Natural killer cell (primary cell): ENCODE data around the gene MZF1. TPM values are rescaled to one million over a fixed set of nuclear protein-coding genes. Genes with fewer than 3 reads are reported as not detected.
"Not testable (repeated sequence)": the region's sequence is repeated elsewhere in the genome, so short reads cannot be mapped to it uniquely, and the experiment has no call there.

Experiments used
- ATAC-seq, 3 donors: fragments of 150-1000 bp in 2 of 3; fragments of 200-7000 bp in 1 of 3; cut with Tn5 transposase; 1 replicate in 1 of 3; 2 replicates in 2 of 3; pipeline ENCODE4 v1.10.0; 2021; ENCODE audit warnings: mild to moderate bottlenecking in 2 of 3, moderate library complexity in 2 of 3
- DNase-seq, 2 donors: peaks; one replicate each; pipeline versions ENCODE4 v3.0.0 to v3.0.0-alpha.2; 2013 to 2021; ENCODE audit warnings: mixed read lengths in 1 of 2
- H3K27ac ChIP-seq: one replicate; pipeline ENCODE4 v1.5.1; 2013; ENCODE audit warnings: mild to moderate bottlenecking, low read length
- H3K27me3 ChIP-seq: one replicate; pipeline ENCODE4 v1.6.1; 2013; ENCODE audit warnings: low read length; ENCODE audit not compliant: control insufficient read depth, insufficient read depth
- H3K36me3 ChIP-seq: one replicate; pipeline ENCODE4 v1.6.1; 2013; ENCODE audit warnings: low read length; ENCODE audit not compliant: control insufficient read depth, insufficient read depth
- H3K4me1 ChIP-seq: one replicate; pipeline ENCODE4 v1.6.1; 2013; ENCODE audit warnings: low read length; ENCODE audit not compliant: control insufficient read depth, insufficient read depth
- H3K4me3 ChIP-seq: one replicate; pipeline ENCODE4 v1.5.1; 2013; ENCODE audit warnings: low read length
- H3K9me3 ChIP-seq: one replicate; pipeline ENCODE4 v1.6.1; 2013; ENCODE audit warnings: low read length; ENCODE audit not compliant: control insufficient read depth, insufficient read depth
- H3K27ac Mint-ChIP-seq, 2 donors: one replicate each; pipeline ENCODE4 v1.8.0; 2022; ENCODE audit warnings: mild to moderate bottlenecking in 2 of 2, mixed read lengths in 2 of 2, moderate library complexity in 1 of 2
- H3K27me3 Mint-ChIP-seq, 2 donors: one replicate each; pipeline ENCODE4 v1.8.0; 2022; ENCODE audit warnings: low read depth in 2 of 2, mixed read lengths in 2 of 2
- H3K36me3 Mint-ChIP-seq: one replicate; pipeline ENCODE4 v1.8.0; 2022; ENCODE audit warnings: mixed read lengths
- H3K4me1 Mint-ChIP-seq, 2 donors: one replicate each; pipeline ENCODE4 v1.8.0; 2022; ENCODE audit warnings: mixed read lengths in 2 of 2
- H3K4me3 Mint-ChIP-seq: one replicate; pipeline ENCODE4 v1.8.0; 2022; ENCODE audit warnings: mild to moderate bottlenecking, moderate library complexity, mixed read lengths
- H3K9me3 Mint-ChIP-seq, 2 donors: one replicate each; pipeline ENCODE4 v1.8.0; 2022; ENCODE audit warnings: mixed read lengths in 2 of 2
- CTCF ChIP-seq: fragments of 200-600 bp; IDR thresholded peaks from one replicate; pipeline ENCODE4 v1.8.0; 2022; ENCODE audit warnings: antibody characterized with exemption
- WGBS: methylation state at CpG from one replicate; pipeline ENCODE4 v1.1.7; 2013; ENCODE audit warnings: missing lambda C conversion rate; ENCODE audit not compliant: insufficient coverage; 5-methylcytosine and 5-hydroxymethylcytosine counted together
- intact Hi-C: fragments of 100-400 bp; cut with micrococcal nuclease; formaldehyde crosslinking; loops from one replicate; pipeline ENCODE4 v1.14.2; 2022
- total RNA-seq, 4 donors: library from RNA; stranded (reverse); fragments of 120-200 nt in 1 of 4; gene quantifications; one replicate each; pipeline versions ENCODE4 v1.2.3 to v1.2.4, GENCODE V29; 2013 to 2022

The MZF1 gene
- 10 to 100 TPM; 24.9 to 40.1 (median 37.3) TPM for total RNA-seq
- 21.7 TPM for total RNA-seq (2013)

- peaks cover 33 to 45% of the 10 kb centered on the region in 2 donors for H3K4me1 Mint-ChIP-seq
- H3K4me3 Mint-ChIP-seq: peak within 1 kb of the TSS; percentile 98
- H3K4me3 ChIP-seq: peak within 1 kb of the TSS; percentile 68
- TF ChIP-seq CTCF: no peak
- no peaks in the 10 kb centered on the region for H3K27me3 Mint-ChIP-seq
- DNase-seq (peak; percentile 100), ATAC-seq (peak; percentile 61 to 83 (median 71))
- WGBS: under 1% methylated on average over 75 of the region's 75 CpGs
- H3K9me3 ChIP-seq: no peaks in the 10 kb centered on the region
- H3K36me3 ChIP-seq: peaks cover 4% of the 10 kb centered on the region
- H3K27ac ChIP-seq: peak within 1 kb of the TSS; percentile 98
- peaks cover 38% of the 10 kb centered on the region for H3K4me1 ChIP-seq
- peak within 1 kb of the TSS; percentile 99 for H3K27ac Mint-ChIP-seq
- intact Hi-C loops: loop anchor here (1.0 kb wide), 3 partner anchors 14 to 98 kb away; partner anchors contain the start of gene TRIM28
- H3K27me3 ChIP-seq: no peaks in the 10 kb centered on the region
- H3K36me3 Mint-ChIP-seq: no peaks in the 10 kb centered on the region
- H3K9me3 Mint-ChIP-seq: peaks cover 0 to 6% of the 10 kb centered on the region in 2 donors
Measured at GRCh38 chr19:58572818-58573657, at the start of gene MZF1. Gene MZF1, minus strand, starts transcription at chr19:58573335. Its CDS starts 1,946 bp downstream, at chr19:58571389.

GRCh38 chr19:58607213-58607612 is 34.1 kb upstream of the MZF1 start:
- H3K4me3 Mint-ChIP-seq, H3K9me3 ChIP-seq, H3K27ac Mint-ChIP-seq, H3K4me3 ChIP-seq, H3K27me3 Mint-ChIP-seq, ATAC-seq, H3K9me3 Mint-ChIP-seq, DNase-seq, H3K36me3 ChIP-seq, H3K36me3 Mint-ChIP-seq, H3K27ac ChIP-seq, intact Hi-C loops, H3K27me3 ChIP-seq, H3K4me1 Mint-ChIP-seq, H3K4me1 ChIP-seq: not testable (repeated sequence)
- 90% methylated on average over 19 of the region's 28 CpGs for WGBS

GRCh38 chr19:58606251-58606896 is 33.2 kb upstream of the MZF1 start:
- H3K36me3 Mint-ChIP-seq, H3K27ac ChIP-seq, ATAC-seq, H3K9me3 Mint-ChIP-seq, H3K4me1 Mint-ChIP-seq, H3K27me3 ChIP-seq, H3K4me3 ChIP-seq, H3K4me3 Mint-ChIP-seq, H3K27ac Mint-ChIP-seq, H3K4me1 ChIP-seq, H3K9me3 ChIP-seq, H3K27me3 Mint-ChIP-seq, H3K36me3 ChIP-seq, intact Hi-C loops: not testable (repeated sequence)
- WGBS: 76% methylated on average over 39 of the region's 62 CpGs
- peak in 1 of 2 donors; percentile 16 for DNase-seq

GRCh38 chr19:58586133-58586765 is 13.1 kb upstream of the MZF1 start:
- 94% methylated on average over 4 of the region's 4 CpGs for WGBS
- no peak overlapping the region for H3K4me3 ChIP-seq
- Mint-ChIP-seq H3K27ac (no peak overlapping the region), H3K9me3 (no peaks in the 10 kb centered on the region), H3K27me3 (no peaks in the 10 kb centered on the region), H3K4me3 (no peak overlapping the region), H3K36me3 (no peaks in the 10 kb centered on the region), H3K4me1 (peaks cover 3% of the 10 kb centered on the region in 2 donors)
- H3K36me3 ChIP-seq: peaks cover 4% of the 10 kb centered on the region
- no peaks in the 10 kb centered on the region for H3K27me3 ChIP-seq
- no peak overlapping the region for H3K27ac ChIP-seq
- H3K9me3 ChIP-seq: no peaks in the 10 kb centered on the region
- DNase-seq (peak in 1 of 2 donors; percentile 10), ATAC-seq (no peak)
- intact Hi-C loops: no loop called here
- peaks cover 3% of the 10 kb centered on the region for H3K4me1 ChIP-seq
- TF ChIP-seq CTCF: no peak
